GM19240 (cell line): ENCODE measurements around the gene EDIL3.
"Not testable (repeated sequence)": the region's sequence is repeated elsewhere in the genome, so short reads cannot be mapped to it uniquely, and the experiment has no call there.

Source experiments
- DNase-seq: peaks from one replicate; pipeline ENCODE4 v3.0.0; 2011; ENCODE audit warnings: low spot score; ENCODE audit not compliant: insufficient read length

EDIL3 gene

DNA sequence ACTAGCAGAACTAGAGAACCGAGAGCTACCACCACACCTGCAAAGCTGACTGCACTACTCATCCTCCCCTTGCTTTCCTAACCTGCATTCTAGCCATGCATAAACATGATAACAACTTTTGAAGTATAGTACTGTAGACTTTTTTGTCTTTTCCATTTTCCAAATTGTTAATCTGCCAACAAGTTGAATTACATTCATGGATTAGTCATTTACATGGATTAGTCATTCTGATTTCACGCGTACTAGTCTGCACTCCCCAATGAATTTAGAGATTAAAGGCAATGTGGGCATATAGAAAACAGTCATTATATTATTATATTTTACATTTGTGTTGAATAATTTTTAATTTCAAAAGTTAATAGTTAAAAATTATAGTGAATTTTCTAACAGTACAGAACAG lies 81.4 kb downstream of the EDIL3 start:
- no peak for DNase-seq

DNA sequence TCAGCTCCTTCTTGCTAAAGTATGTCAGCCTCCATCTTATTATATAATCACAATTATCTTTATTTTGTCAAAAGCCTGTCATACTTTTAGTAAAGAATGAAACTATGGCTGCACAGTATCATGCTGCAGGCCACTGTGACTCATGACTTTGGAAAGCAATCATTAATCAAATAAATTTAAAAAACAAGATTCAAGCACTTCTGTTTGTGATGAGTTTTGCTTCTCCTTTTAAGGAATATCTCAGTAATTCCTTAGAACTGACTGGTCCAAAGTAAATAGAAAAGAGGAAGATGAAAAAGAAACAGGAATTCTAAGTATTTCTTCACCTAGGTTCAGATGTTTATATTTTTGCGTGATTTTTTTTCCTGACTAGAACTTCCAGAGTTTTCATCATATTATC lies 83.1 kb downstream of the EDIL3 start:
- no peak for DNase-seq

GRCh38 chr5:84299959-84300358 lies 84.7 kb downstream of the EDIL3 start:
- DNase-seq, result no peak

GRCh38 chr5:84298628-84299027 lies 86.1 kb downstream of the EDIL3 start:
- DNase-seq, result no peak

GRCh38 chr5:84297641-84298040 lies 87.0 kb downstream of the EDIL3 start:
- not testable (repeated sequence) for DNase-seq

DNA sequence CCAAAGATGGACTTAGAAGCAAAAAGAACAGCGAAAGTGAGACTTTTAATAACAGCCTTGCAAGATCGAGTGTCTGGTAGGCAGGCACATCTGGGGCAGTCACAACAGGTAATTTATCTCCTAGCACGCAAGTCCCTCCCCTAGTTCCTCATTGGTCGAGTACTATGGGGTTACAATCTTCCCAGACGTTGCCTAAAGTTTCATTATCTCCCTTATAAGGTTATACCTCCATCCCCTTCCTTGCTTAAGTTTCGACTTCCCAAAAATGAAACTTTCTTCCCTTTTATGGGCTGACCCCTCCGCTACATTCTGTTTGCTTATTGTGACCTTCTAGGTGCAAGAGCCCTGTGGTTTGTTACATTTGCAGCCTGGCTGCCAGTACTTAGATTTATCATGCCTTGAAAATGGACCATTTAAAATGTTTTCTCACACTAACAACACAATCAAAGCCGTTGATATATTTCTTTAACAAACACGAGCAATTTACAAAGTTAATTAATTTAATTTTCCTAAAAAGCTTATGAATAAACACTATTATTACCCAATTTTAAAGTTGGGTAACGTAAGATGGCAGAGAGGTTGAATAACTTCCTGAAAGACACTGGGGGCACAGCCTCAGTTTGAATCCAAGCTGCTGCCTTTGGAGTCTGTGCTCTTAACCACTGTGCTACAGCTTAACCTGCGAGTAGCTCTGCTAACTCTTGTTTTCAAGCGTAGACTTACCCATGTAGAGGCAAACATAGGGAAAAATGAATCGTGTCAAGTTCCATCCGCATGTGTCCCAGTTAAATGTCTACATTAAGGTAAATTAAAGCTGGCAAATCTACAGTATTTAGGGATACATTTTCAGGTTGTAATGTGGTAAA lies 91.7 kb downstream of the EDIL3 start:
- DNase-seq, result no peak

DNA sequence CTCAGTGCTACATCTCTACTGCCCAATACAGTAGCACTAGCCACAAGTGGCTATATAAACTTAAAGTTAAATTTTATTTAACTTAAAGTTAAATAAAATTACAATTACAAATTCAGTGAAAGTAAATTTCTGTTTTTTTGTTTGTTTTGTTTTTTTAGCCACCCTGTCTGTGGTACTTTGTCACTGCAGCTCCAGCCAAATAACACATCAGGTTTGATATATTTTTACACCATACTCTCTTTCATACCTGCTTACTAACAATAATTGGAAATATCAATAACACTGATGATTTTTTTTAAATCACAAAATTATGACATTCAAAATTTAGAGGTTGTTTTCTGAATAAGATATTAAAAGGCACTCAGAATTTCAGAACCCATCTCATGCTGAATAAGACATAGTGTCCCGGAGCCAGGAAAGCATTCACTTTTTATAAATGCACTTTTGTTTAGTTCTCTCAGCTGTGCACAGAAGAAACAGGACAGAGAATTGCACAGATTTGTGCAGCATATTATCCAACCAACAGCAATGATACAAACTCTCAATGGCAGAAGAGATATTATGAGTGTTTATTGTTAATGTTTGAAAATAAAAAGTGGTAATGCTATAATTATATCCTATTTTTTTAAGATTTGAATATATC lies 92.6 kb downstream of the EDIL3 start:
- no peak for DNase-seq

GRCh38 chr5:84290673-84291072 lies 94.0 kb downstream of the EDIL3 start:
- DNase-seq, result no peak

GRCh38 chr5:84290161-84290560 lies 94.5 kb downstream of the EDIL3 start:
- DNase-seq, result no peak

DNA sequence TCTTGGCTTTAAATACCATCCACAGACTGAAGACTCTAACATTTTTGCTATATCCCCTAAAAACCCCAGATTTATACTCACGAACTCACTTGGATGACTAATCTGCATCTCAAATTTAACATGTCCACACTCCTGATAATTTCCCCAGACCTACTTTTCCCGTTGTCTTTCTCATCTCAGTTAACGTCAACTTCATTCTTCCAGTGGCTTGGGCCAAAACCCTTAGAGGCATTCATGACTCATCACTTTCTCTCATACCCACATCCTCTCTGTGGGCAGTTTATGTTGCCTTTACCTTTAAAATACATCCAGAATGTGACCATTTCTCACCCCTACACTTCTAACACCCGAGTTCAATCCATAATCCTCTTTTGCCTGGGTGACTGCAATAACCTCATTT lies 96.7 kb downstream of the EDIL3 start:
- DNase-seq, result no peak

DNA sequence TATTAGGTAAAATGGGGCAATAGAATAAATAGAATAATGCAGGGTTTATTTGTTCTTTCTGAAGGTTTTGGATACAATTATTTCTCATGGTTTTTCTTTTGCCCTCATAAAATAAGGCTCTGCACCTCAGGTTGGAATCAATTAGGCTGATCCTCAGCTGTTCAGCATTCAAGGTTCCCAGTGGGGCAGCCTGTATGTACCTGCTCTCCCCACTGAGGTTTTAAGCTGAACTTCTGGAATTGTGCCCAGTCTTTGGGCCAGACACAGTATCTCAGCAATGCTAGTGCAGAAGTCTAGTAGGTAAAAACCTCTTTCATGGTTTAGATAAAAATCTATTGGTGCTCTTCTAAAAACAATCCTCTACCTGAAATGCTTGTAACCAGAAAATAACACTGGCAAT lies 98.0 kb downstream of the EDIL3 start:
- DNase-seq, result no peak

- no peak for DNase-seq
Observed at GRCh38 chr5:84285641-84286637, 98.7 kb downstream of the EDIL3 start.

DNA sequence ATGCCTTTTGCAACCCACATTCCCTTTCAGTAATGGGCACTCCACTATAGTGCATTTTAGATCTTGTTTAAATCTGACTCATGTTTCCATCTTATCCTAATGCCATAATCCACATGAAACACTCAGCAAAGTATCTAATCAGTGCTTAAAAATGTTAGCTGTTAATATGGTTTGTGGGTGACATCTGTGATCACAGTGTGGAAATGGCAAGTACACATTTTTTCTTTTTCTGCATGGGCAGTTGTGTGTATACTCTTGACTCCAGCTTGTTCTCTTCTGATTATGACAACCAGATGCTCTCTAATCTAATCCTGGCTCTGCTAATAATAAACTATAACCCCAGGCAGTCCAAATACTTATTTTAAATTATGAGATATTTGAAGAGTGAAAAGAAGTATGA lies 103.3 kb downstream of the EDIL3 start:
- no peak for DNase-seq

DNA sequence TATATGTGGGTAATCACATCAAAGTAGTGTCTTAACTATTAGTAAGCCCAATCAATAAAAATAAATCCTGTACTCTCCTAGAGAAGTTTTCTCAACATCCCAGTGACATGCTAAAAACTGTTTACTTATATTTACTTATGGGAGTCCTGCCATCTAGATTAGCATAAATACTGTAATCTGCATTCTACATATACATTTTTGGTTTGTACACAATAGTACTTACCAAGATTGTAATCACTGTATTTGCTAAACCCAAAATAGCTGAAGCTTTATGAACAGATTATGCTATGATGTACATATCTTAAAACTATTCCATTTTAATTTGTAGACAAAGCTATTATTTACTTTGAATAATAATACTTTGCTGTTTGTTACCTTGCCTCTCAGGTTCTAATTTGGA lies 105.4 kb downstream of the EDIL3 start:
- no peak for DNase-seq

DNA sequence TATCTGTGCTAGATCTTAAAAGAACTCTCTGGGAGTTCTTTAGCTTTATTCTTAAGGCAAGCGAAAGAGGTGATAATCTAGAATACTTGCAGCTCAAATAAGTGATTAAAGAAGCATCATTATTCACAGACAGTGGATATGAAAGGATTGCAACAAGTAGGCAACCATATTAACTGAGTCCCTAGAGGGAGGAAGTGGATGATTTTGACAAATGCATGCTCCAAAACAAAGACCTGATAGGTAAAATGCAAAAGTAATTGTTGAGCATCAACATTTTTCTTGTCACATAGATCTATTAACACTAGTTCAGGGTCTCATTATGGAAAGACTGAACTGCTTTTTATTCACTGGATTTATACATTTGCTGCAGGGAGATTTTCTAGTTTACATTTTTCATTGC lies 109.1 kb downstream of the EDIL3 start:
- no peak for DNase-seq

DNA sequence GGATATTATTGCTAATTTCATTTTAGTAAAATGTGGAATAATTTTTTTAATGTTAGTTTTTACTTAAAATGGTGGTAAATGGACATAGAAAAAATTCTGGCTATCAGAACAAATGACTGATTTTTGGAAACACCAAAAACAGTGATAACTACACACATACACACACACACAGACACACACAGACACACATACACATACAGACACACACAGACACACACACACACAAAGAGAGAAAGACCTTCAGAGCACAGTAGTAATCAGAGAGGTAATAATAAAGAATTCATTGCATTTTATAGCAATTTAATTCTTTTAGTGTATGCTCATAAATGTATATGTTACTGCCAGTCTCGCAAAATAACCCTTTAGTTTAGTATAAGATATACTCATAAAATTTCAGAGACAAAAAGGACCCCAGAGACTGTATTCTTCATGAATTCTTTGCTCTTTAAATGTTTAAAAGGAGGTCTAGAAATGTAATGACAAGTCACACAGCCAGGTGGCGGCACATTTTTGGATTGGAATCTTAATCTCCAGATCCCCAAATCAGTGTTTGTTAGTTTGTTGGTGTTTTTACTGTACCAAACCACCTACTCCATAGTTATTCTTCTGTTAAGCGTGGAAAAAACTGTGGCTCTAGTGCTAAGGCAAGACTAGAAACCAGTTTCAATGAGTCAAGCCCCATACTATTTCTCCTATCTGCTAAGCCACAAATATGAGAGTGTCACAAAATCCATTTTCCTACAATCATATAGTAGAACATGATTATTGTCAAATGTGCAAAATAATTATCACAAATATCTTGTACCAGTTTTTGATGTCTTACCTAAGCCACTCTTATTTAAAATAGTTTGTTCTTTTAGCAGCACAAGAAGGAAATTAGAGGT lies 109.9 kb downstream of the EDIL3 start:
- DNase-seq, result no peak

DNA sequence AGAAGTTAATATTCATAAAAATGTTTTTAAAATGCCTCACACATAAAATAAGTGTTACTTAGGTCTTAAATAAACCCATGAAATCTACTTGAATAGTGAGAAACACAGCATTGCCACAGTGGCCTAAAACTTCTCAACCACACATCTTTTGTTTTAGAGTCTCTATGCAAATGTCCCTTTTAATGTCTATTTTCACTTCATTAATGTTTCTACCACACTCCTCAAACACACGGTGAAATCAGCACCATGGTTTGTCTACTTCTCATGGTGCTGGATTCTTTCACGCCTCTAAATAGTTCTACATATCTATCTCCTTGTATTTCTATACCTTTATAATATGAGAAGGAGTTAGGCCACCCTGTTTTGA lies 111.2 kb downstream of the EDIL3 start:
- DNase-seq, result no peak

DNA sequence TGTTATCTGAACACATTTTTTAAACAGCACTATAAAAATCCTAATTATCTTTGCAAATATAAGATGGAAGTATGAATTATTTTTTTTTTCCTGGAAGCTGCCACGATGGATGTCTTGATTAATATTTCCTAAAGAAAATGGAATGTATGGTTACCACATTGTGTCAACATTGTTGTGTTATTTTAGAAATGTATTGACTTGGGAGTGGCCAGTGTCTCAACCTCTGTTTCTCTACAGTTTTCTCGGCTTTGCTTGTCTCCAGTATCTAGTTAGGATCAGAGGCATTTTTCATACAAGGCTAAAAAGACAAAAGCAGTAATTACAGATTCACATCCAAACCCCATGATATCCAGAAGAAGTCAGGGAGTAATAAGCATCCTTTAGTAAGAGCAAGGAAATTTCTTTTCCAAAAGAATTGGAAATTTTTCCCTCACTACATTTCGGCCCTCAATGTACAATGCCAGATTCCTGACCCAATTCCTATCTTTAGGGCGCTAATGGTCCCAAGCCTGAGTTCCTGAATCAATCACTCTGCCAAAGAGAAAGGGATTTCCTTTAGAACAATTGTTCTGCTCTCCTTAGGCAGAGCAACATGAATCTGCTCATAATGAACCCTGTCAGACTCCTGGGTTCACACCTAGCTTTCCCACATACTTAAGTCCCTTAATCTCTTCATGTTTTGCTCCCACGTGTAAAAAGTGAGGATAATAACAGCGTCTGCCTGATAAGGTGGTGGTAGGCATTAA lies 111.7 kb downstream of the EDIL3 start:
- DNase-seq, result no peak

DNA sequence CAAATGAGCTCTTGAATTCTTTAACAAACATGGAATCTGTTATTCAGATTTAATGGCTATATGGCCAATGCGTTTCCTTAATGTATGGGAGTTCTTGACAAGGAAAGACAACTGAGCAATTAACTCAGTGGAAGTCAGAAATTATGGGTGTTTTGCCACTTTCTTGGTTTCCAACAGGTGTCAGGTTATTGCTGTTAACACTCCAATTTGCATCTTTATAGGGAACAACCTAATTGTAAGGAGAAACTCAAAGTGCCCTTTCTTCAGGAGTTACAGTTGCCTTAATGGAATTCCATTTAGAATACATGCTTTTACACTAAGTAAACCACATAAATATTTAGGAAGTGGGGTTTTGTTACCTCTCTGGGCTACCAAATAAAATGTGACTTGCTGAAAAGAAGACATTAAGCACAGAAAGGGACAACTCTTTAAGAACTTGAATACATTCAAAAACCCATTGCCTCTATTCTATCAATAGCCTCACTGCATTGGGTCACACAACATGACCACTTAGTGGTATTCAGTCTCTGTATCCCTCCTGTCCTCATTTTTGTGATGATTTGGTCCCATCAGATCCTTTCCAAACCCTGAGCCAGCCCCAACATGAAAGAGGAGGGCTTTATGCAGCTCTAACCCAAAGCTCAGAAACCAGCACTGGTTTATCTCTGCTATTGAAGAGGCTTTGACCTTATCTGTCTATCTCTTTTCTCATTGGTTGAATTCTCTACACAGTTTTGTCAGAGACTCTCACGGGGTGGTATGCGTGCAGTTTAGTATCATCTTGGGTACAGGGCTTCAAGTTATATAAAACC lies 118.7 kb downstream of the EDIL3 start:
- no peak for DNase-seq
